HepG2 (cell line): ENCODE data around the gene ZNF490. TPM values are rescaled to one million over a fixed set of nuclear protein-coding genes. Genes with fewer than 3 reads are reported as not detected.

Experiments
- CREB1 ChIP-seq, 2 experiments: fragments of 450-650 bp in 1 of 2; IDR thresholded peaks; 2 replicates each; pipeline ENCODE4 v1.6.1; 2016 to 2017; ENCODE audit warnings: control low read depth in 1 of 2, mild to moderate bottlenecking in 1 of 2, missing compliant biosample characterization in 1 of 2, missing genetic modification characterization in 1 of 2
- HMGXB4 ChIP-seq, 2 experiments: sonication (generic) in 1 of 2; formaldehyde crosslinking in 1 of 2; IDR thresholded peaks; 2 replicates each; pipeline versions ENCODE4 v1.4.0 to v1.6.1; 2018 to 2020; ENCODE audit warnings: missing genetic modification reagents in 2 of 2, borderline replicate concordance in 1 of 2, low read depth in 1 of 2, mild to moderate bottlenecking in 1 of 2, missing biosample characterization in 1 of 2
- ISX ChIP-seq: sonication (generic); formaldehyde crosslinking; conservative IDR thresholded peaks from 2 replicates; pipeline ENCODE4 v1.5.0; 2020; ENCODE audit warnings: missing genetic modification reagents
- KDM5B ChIP-seq: sonication (generic); formaldehyde crosslinking; IDR thresholded peaks from 2 replicates; pipeline ENCODE4 v1.4.0; 2020; ENCODE audit warnings: missing genetic modification reagents, mild to moderate bottlenecking, borderline replicate concordance
- NFRKB ChIP-seq: fragments of 450-650 bp; IDR thresholded peaks from 2 replicates; pipeline ENCODE4 v1.6.1; 2017
- PAX8 ChIP-seq: sonication (generic); formaldehyde crosslinking; IDR thresholded peaks from 2 replicates; pipeline ENCODE4 v1.8.0; 2022; ENCODE audit warnings: mild to moderate bottlenecking, missing genetic modification reagents, borderline replicate concordance
- RFX5 ChIP-seq: IDR thresholded peaks from 2 replicates; pipeline ENCODE4 v1.6.1; 2011; ENCODE audit warnings: low read depth, low read length, improper control_type of control experiment
- ZBTB4 ChIP-seq: sonication (generic); formaldehyde crosslinking; IDR thresholded peaks from 2 replicates; pipeline ENCODE4 v1.4.0; 2020; ENCODE audit warnings: missing genetic modification reagents, mild to moderate bottlenecking, borderline replicate concordance
- ZBTB7A ChIP-seq: sonication (generic); formaldehyde crosslinking; IDR thresholded peaks from 2 replicates; pipeline ENCODE4 v1.8.0; 2022; ENCODE audit warnings: mild to moderate bottlenecking, missing genetic modification reagents
- ZNF367 ChIP-seq: sonication (generic); formaldehyde crosslinking; IDR thresholded peaks from 2 replicates; pipeline ENCODE4 v1.4.0; 2020; ENCODE audit warnings: missing genetic modification reagents, borderline replicate concordance
- ZNF773 ChIP-seq: sonication (generic); formaldehyde crosslinking; IDR thresholded peaks from 2 replicates; pipeline ENCODE4 v1.4.0; 2020; ENCODE audit warnings: missing genetic modification reagents, borderline replicate concordance
- polyA plus RNA-seq, 8 experiments: library from polyadenylated mRNA; depleted of rRNA in 3 of 8; stranded (reverse) in 7 of 8; unstranded in 1 of 8; fragments of >200 nt; fragmentation: Illumina TruSeq in 4 of 8; extraction: Trizol in 4 of 8; gene quantifications; 2 replicates each; pipeline versions ENCODE4 v1.2.1 to v1.2.3, GENCODE V29; 2011 to 2016; ENCODE audit warnings: low read depth in 4 of 8, missing spikeins in 1 of 8, mixed read lengths in 1 of 8; ENCODE audit not compliant: insufficient read depth in 1 of 8
- total RNA-seq, 5 experiments: library from RNA; depleted of rRNA; stranded (reverse); fragments of >200 nt; fragmentation: Illumina TruSeq; extraction: Trizol; gene quantifications; 2 replicates each; pipeline ENCODE4 v1.2.3, GENCODE V29; 2016; ENCODE audit warnings: low read depth in 1 of 5

The ZNF490 gene
- total and polyA plus RNA-seq, 2 of the 13 experiments (the other 11 are each of a cell fraction or from before 2014, with no cell fraction given): 1.3 to 2.9 TPM

- TF ChIP-seq ZNF773 (CRISPR knock-in tag) (no peak), RFX5 (peak; percentile 96), HMGXB4 (CRISPR knock-in tag; IDR thresholded peaks at IDR 0.05; ENCODE audit: borderline replicate concordance in 1 of 2, low read depth in 1 of 2) (peak; percentile 88 to 94), PAX8 (no peak), NFRKB (no peak), CREB1 (IDR thresholded peaks at IDR 0.05) (peak; percentile 94), CREB1 (CRISPR knock-in tag; IDR thresholded peaks at IDR 0.05) (peak; percentile 94), ISX (CRISPR knock-in tag) (no peak), ZNF367 (CRISPR knock-in tag) (no peak), ZBTB7A (CRISPR knock-in tag) (peak; percentile 57), KDM5B (CRISPR knock-in tag) (peak; percentile 73; the same call in 1 of the 2 replicates), ZBTB4 (CRISPR knock-in tag) (no peak)
Observed at GRCh38 chr19:12610540-12611360, at the start of gene ZNF490, which contains the start of gene ZNF791 (continued).
